ENCODE data around the gene PRMT5.

Gene PRMT5

GRCh38 chr14:22895402-22895801 lies 33.8 kb downstream of the PRMT5 start:
- DNase-seq, result no peak

- DNase-seq, result no peak
Observed at GRCh38 chr14:22893706-22894105, 35.5 kb downstream of the PRMT5 start.

GRCh38 chr14:22892488-22892887 lies 36.7 kb downstream of the PRMT5 start:
- no peak for DNase-seq

GRCh38 chr14:22890416-22890815 lies 38.8 kb downstream of the PRMT5 start:
- DNase-seq, result no peak

GRCh38 chr14:22888662-22889061 lies 40.5 kb downstream of the PRMT5 start:
- peak; percentile 43 for DNase-seq

- DNase-seq, result peak; percentile 68
Observed at GRCh38 chr14:22887990-22888378, 41.2 kb downstream of the PRMT5 start.

DNA sequence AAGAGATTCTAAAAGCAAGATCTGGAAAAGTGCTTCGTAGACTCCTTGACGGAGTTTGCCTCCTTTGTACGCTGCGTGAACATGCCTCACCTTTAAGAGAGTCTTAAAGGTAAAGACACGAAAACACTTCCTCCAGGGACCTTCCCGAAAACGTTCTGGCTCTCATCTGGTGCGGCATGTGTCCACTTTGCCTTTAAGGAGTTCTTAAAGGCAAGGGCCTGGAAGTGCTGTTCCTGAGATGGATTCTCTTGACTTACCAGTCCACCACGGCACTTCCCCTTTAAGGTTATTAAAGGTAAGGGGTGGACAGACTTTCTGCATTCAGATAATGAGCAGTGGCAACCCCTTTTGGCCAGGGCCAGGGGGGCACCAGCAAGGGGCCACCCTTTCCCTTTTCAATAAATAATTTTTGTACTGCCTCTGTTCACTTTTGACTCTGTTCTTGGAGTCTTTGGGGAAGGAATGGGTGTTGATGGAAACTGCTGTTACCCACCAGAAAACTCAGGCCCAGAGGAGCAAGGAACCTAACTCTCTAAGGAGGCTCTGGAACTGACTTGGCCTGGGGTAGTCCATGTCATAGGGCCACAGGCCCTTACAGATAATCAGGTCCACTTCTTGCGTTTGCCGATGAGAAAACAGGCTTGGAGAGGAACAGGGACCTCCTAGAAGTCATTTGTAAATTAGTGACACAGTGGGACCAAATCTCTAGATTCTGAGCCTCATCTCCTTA lies 41.8 kb downstream of the PRMT5 start:
- peak; percentile 55 for DNase-seq

DNA sequence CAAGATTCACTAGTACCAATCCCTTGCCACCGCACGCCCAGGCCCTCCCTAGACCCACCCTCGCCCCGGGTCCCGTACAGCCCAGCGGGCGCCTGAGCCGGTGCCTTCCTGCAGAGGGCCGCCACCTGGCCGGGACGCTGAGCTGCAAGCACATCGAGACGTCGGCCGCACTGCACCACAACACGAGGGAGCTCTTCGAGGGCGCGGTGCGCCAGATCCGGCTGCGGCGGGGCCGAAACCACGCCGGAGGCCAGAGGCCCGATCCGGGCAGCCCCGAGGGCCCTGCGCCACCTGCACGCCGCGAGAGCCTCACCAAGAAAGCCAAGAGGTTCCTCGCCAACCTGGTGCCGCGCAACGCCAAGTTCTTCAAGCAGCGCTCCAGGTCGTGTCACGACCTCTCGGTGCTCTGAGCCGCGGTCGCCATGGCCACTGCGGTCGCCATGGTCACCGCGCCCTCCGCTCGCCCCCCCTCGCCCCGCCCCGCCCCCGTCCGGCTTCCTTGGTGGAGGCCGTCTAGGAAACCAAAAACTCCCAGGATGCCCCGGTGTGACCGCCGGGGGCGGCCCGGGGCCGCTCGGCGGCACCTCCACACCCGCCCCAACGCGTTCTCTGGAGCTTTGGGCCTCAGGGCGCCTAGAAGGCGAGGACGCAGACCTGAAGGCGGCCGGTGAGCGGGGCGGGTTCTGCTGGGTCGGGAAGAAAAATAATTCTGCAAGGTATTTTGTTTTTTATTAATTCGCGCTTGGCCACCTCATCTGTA lies 42.5 kb downstream of the PRMT5 start:
- DNase-seq, result peak; percentile 80

DNA sequence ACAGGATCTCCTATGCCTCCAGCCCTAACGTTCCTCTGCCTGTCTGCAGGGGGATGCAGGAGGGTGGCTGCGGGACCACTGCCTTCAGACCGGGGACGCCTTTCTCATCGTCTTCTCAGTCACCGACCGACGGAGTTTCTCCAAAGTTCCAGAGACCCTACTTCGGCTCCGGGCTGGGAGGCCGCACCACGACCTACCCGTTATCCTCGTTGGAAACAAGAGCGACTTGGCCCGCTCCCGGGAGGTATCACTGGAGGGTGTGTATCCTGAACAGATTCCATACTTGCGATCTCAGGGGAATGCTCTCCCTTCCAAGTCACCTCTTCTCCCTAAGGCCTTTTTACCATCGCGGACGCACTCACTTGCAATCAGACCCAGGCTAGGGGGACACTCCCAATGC lies 43.2 kb downstream of the PRMT5 start:
- no peak for DNase-seq

GRCh38 chr14:22884738-22885523 lies 44.2 kb downstream of the PRMT5 start:
- no peak for DNase-seq

- DNase-seq, result no peak
Observed at GRCh38 chr14:22884076-22884737, 45.0 kb downstream of the PRMT5 start.

DNA sequence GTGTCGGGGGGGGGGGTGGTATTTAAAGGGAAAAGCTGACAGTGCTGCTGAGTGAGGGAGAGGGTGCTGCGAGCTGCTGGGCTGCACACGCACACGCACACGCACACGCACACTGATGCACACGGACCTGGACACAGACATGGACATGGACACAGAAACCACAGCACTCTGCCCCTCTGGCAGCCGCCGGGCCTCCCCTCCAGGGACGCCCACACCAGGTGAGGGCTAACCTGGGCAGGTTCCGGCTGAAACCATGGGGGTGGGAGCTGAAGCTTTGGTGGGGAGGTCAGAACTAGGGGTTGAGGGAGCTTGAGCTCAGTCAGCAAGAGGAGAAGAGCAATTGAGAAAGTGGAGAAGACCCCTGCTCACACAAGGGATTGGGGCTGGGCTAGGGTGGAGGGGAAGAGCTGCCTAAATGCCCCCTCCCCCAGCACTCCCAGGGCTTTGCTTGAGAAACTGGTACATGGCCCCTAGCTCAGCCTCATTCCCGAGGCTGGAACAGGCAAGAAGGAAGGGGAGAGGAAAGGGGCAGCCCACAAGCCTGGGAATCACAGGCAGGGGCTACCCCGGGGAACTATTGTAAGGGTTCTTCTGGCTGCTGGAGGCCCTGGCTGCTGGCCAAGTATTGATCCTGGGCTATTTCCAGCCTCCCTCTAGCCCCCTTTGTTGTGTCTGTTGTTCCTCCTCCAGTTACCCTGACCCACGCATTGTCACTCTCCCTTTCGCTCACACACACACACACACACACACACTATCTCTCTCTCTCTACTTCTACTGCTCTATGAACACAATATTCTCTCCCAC lies 45.8 kb downstream of the PRMT5 start, which contains the start of gene REM2:
Gene REM2, plus strand, starts transcription at position 50 of the 804 bp plus-strand sequence. Its CDS starts 66 bp downstream, at position 116.
- no peak for DNase-seq

DNA sequence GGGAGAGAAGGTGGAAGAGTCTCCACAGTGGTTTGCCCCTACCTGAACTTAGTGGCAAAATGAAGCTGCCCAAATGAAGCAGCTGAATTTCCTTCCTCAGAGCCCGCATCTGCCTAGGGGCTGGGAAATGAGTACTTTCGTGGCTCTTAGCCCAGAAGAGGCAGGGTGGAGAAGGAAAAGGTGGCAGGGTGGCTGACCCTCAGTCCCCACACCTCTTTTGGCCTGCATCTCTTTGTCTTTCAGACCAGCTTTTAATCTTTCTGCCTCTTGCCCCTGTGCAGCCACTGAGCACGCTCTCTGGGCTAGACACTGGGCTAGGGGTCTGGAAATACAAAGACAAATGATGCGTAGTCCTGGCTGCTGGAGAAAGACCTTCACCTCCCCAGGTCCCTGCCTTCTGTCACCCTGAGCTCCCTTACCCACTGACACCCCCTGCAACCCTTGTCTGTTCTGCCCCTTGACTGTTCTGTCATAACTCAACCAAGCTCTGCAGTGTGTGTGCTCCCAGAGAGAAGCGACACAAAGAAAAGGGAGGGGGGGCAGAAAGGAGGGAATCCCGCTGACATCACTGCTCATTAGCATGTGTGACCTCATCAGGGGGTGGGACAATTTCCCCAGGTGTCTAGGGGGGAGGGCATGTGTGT lies 46.5 kb downstream of the PRMT5 start:
- DNase-seq, result peak; percentile 60

- DNase-seq, result no peak
Observed at GRCh38 chr14:22882064-22882463, 47.1 kb downstream of the PRMT5 start.

DNA sequence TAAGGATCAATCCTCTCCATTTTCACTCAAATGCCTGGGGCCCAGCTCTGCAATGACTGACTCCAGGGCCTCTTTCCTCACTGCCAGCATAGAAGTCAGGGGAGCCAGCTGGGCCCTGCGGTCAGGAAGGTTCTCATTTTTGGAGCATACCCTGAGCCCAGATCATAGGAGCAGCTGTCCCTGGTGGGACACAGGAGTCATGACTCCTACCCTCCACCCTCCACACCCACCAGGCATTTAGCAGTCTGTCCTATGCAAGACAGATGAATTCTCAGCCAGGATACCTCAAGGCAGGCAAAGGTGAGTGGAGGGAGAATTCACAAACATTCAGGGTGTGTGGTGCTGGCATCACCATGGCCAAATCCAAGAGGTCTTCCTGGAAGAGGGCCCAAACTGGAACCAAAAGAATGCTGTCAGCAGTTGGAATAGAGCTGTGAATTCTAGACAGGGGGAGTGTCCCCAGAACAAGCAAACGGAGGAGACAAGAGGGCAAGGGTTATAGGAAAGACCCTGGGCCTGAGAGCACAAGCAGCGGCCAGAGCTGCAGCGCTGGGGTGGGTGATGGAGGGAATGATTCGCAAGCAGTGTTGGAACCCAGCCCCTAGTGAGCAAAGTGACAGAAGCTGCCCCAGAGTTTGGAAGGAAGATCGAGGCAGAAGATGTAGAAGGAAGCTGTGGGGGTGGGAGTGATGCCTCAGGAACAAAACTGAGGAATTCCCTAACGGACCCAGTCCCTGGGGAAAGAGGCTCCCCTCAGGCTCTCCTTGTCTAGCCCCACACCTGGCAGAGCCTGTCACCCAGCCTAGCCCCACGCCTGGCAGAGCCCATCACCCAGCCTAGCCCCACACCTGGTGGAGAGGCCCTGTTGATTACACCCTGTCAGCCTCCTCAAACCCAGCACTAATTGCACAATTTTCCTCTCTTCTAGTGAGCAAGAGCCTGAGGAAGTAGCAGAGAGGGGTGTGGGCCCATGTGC lies 50.6 kb downstream of the PRMT5 start:
- no peak for DNase-seq

GRCh38 chr14:22877000-22877501 lies 52.1 kb downstream of the PRMT5 start:
- DNase-seq, result no peak

GRCh38 chr14:22875748-22876319 lies 53.3 kb downstream of the PRMT5 start:
- no peak for DNase-seq

DNA sequence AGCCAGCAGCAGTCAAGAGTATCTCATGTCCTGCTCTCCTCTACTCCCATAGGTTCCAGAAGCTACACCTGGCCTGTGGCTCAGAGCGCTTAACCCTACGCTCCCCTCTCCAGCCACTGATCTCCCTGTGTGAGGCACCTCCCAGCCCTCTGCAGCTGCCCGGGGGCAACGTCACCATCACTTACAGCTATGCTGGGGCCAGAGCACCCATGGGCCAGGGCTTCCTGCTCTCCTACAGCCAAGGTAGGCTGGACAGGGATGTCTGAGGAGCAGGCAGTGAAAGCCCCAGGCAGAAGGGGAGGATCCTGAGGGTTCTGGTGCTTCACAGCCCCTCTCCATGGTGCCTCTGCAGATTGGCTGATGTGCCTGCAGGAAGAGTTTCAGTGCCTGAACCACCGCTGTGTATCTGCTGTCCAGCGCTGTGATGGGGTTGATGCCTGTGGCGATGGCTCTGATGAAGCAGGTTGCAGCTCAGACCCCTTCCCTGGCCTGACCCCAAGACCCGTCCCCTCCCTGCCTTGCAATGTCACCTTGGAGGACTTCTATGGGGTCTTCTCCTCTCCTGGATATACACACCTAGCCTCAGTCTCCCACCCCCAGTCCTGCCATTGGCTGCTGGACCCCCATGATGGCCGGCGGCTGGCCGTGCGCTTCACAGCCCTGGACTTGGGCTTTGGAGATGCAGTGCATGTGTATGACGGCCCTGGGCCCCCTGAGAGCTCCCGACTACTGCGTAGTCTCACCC lies 54.0 kb downstream of the PRMT5 start:
- no peak for DNase-seq
